MM.1S (cell line): ENCODE measurements around the gene CNIH3.

Source experiments
- EZH2 ChIP-seq: fragments of 300-600 bp; sonication (generic); optimal IDR thresholded peaks from 2 replicates; pipeline ENCODE3; 2017; ENCODE audit warnings: low read depth, mild to moderate bottlenecking, antibody characterized with exemption, low read length, mixed read lengths
- TF ChIP-seq, protein P1 (sequence below): fragments of 300-600 bp; sonication (generic); IDR thresholded peaks from 2 replicates; pipeline ENCODE4 v1.5.1; 2016; ENCODE audit warnings: antibody characterized with exemption, low read length, mixed read lengths

DNA sequence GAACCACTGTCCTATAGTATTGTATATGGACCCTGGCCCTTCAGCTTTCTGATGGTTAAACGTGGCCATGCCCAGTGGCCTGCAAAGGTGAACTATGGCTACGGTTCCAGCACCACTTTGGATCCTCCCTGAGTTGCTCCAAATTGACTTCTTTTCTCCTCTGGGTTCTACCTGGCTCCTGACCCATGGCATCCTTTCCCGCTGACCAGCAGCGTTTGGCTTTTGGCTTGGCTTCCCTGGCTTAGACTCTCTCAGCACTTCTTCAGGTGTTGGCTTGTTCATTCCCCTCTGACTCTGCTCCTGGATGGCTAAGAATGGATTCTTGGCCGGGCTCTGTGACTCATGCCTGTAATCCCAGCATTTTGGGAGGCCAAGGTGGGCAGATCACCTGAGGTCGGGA, 152.9 kb downstream of the CNIH3 start:
- TF ChIP-seq, protein P1, sequence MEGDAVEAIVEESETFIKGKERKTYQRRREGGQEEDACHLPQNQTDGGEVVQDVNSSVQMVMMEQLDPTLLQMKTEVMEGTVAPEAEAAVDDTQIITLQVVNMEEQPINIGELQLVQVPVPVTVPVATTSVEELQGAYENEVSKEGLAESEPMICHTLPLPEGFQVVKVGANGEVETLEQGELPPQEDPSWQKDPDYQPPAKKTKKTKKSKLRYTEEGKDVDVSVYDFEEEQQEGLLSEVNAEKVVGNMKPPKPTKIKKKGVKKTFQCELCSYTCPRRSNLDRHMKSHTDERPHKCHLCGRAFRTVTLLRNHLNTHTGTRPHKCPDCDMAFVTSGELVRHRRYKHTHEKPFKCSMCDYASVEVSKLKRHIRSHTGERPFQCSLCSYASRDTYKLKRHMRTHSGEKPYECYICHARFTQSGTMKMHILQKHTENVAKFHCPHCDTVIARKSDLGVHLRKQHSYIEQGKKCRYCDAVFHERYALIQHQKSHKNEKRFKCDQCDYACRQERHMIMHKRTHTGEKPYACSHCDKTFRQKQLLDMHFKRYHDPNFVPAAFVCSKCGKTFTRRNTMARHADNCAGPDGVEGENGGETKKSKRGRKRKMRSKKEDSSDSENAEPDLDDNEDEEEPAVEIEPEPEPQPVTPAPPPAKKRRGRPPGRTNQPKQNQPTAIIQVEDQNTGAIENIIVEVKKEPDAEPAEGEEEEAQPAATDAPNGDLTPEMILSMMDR: no peak
- TF ChIP-seq EZH2: no peak
